Jurkat, Clone E6-1 (cell line): ENCODE results near the gene TAMM41. TPM values are rescaled to one million over a fixed set of nuclear protein-coding genes. Genes with fewer than 3 reads are reported as not detected.
"Not testable (repeated sequence)": the region's sequence is repeated elsewhere in the genome, so short reads cannot be mapped to it uniquely, and the experiment has no call there.

ENCODE experiments used
- DNase-seq: peaks from one replicate; pipeline ENCODE4 v3.0.0-alpha.2; 2011; ENCODE audit warnings: low read depth, low spot score
- H3K4me3 ChIP-seq: 2 replicates; pipeline ENCODE4 v1.5.1; 2011; ENCODE audit warnings: mild to moderate bottlenecking, low read length, control low read depth, moderate library complexity
- polyA plus RNA-seq: library from polyadenylated mRNA; unstranded; fragments of >200 nt; gene quantifications from one replicate; pipeline ENCODE4 v1.2.1, GENCODE V29; 2012; ENCODE audit warnings: missing spikeins; ENCODE audit not compliant: insufficient read length, insufficient read depth

TAMM41 gene, protein sequence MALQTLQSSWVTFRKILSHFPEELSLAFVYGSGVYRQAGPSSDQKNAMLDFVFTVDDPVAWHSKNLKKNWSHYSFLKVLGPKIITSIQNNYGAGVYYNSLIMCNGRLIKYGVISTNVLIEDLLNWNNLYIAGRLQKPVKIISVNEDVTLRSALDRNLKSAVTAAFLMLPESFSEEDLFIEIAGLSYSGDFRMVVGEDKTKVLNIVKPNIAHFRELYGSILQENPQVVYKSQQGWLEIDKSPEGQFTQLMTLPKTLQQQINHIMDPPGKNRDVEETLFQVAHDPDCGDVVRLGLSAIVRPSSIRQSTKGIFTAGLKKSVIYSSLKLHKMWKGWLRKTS
- 25.0 TPM for polyA plus RNA-seq

- peak; percentile 88 for DNase-seq
- H3K4me3 ChIP-seq: peak within 1 kb of the TSS; percentile 70
Observed at GRCh38 chr3:11846281-11847266, at the start of gene TAMM41. Gene TAMM41 (minus strand): TSS chr3:11846885. CDS start chr3:11846636, 249 bp downstream.

GRCh38 chr3:11878837-11879236 lies 32.2 kb upstream of the TAMM41 start:
- DNase-seq: no peak

GRCh38 chr3:11874707-11875106 lies 28.0 kb upstream of the TAMM41 start:
- not testable (repeated sequence) for H3K4me3 ChIP-seq, DNase-seq

More at GRCh38 chr3:11878837-11879236, 32.2 kb upstream of the TAMM41 start:
- no peak overlapping the region for H3K4me3 ChIP-seq

DNA sequence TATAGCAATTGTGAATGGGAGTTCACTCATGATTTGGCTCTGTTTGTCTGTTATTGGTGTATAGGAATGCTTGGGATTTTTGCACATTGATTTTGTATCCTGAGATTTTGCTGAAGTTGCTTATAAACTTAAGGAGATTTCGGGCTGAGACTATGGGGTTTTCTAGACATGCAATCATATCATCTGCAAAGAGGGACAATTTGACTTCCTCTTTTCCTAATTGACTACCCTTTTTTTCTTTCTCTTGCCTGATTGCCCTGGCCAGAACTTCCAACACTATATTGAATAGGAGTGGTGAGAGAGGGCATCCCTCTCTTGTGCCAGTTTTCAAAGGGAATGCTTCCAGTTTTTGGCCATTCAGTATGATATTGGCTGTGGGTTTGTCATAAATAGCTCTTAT lies 17.1 kb upstream of the TAMM41 start:
- not testable (repeated sequence) for DNase-seq, H3K4me3 ChIP-seq

GRCh38 chr3:11862584-11862983 lies 15.9 kb upstream of the TAMM41 start:
- not testable (repeated sequence) for DNase-seq, H3K4me3 ChIP-seq

DNA sequence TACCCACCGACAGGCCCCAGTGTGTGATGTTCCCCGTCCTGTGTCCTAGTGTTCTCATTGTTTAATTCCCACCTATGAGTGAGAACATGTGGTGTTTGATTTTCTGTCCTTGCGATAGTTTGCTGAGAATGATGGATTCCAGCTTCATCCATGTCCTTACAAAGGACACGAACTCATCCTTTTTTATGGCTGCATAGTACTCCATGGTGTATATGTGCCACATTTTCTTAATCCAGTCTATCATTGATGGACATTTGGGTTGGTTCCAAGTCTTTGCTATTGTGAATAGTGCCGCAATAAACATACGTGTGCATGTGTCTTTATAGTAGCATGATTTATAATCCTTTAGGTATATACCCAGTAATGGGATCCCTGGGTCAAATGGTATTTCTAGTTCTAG lies 15.5 kb upstream of the TAMM41 start:
- not testable (repeated sequence) for H3K4me3 ChIP-seq, DNase-seq

DNA sequence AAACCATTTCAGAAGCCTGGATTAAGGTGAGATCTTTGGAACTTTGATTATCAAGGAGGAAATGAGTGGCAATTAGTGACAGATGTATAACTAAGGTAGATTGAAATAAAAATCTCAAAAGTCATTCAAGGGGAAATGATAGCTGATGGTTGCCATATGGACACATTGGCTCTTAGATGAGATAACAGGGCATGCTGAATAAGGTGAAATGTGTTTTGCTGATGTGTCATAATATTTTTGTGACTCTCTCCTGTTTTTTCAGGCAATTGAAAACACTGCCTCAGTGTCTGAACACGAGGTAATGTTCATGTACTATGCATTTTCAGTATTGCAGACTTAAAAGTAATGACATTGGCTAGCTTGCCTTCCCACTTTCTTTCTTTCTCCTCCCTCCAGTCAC lies 13.5 kb upstream of the TAMM41 start:
- H3K4me3 ChIP-seq, DNase-seq: not testable (repeated sequence)

GRCh38 chr3:11853450-11853849 lies 6.8 kb upstream of the TAMM41 start:
- no peak overlapping the region for H3K4me3 ChIP-seq
- DNase-seq: no peak

GRCh38 chr3:11850003-11850402 lies 3.3 kb upstream of the TAMM41 start:
- no peak for DNase-seq
- no peak overlapping the region for H3K4me3 ChIP-seq

DNA sequence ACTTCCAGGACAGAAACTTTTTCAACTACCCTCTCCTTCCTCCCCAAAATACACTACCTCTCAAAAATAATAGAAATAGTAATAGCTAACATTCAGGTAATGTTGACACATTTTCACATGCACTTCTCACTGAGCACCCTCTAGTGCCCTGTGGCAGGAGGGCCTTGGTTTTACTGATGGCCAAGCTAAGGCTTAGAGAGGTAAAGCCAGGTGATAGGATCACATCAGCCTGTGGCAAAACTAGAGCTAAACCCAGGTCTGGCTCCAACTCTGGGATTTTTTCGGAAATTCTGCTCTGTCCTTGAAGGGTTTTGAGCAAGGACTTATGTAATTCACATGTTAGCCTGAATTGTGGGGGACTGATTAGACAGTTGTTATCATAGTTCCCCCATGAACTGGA lies 922 bp upstream of the TAMM41 start:
- H3K4me3 ChIP-seq: no peak overlapping the region
- DNase-seq: no peak

GRCh38 chr3:11845651-11846050 lies 1.0 kb downstream of the TAMM41 start:
- DNase-seq: no peak
- H3K4me3 ChIP-seq: peak overlapping the region; percentile 70

- DNase-seq: no peak
- H3K4me3 ChIP-seq: peak overlapping the region; percentile 70
Observed at GRCh38 chr3:11844891-11845290, 1.8 kb downstream of the TAMM41 start.

GRCh38 chr3:11835028-11835639 lies 11.6 kb downstream of the TAMM41 start:
- no peak overlapping the region for H3K4me3 ChIP-seq
- DNase-seq: no peak

GRCh38 chr3:11832981-11833905 lies 13.4 kb downstream of the TAMM41 start:
- no peak overlapping the region for H3K4me3 ChIP-seq
- DNase-seq: no peak

DNA sequence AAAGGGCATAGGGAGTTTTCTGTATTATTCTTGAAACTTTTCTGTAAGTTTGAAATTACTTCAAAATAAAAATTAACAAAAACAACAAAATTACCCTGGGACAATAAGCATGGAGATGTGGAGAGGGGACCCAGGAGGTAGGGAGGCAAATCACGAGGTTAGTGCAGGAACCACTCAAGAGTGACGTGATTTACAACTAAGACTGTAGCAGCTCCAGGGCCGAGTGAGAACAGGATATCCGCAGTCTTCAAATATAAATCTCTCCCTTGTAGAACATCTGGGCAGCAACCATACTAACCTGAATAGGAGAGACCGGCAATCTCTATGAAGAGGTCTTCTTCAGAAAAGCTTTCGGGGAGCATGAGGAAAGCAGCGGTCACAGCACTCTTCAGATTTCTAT lies 17.3 kb downstream of the TAMM41 start:
- no peak for DNase-seq
- H3K4me3 ChIP-seq: no peak overlapping the region

- no peak overlapping the region for H3K4me3 ChIP-seq
- DNase-seq: no peak
Observed at GRCh38 chr3:11826628-11827265, 19.9 kb downstream of the TAMM41 start.

DNA sequence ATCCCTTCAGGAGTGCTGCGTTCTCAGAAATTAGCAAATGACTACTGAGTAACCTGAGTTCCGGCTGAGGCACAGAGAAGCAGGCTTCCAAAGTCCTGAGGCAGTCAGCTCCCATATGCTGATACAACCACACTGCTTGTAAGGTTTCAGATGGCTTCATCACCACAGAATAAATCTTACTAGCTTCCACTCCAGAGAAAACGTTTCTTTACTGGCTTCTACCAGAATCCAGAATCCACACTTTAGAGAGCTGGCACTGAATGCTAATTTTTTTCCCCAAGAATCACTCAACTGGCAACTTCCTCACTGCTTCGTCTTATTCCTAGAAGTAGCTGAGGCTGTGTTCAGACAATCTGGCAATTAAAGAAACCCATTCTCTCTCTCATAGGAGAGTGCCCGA lies 21.4 kb downstream of the TAMM41 start:
- DNase-seq: no peak
- H3K4me3 ChIP-seq: no peak overlapping the region

DNA sequence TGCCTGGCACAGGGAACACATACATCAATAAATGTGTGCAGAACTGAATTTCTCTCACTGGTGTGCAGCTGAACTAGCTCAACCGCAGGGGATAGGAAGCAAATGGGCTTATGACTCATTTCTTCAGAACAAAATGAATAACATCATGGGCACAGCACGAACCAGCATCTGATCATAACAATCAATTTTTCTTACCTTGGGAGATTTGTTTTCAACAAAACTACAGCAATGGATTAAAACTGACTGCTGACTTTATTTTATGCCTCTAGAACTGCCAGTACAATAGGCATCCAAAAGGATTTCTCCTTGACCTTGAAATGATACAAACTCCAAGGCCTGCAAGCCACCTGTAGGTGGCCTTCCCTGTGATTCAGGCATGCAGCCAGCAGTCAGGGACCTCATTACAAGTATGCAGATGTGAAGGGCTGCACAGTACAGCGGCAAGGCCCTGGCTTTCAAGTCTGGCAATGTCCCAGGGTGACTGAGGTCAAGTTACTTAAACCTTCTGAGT lies 26.1 kb downstream of the TAMM41 start:
- H3K4me3 ChIP-seq: no peak overlapping the region
- no peak for DNase-seq
